OCI-LY7 (cell line): Measurements from ENCODE around the gene GRHL3. TPM values are rescaled to one million over a fixed set of nuclear protein-coding genes. Genes with fewer than 3 reads are reported as not detected.

Experiments used
- BruUV-seq: library from RNA; stranded (reverse); fragments of 400-500 nt; replicated peaks from 2 replicates; lab custom pipeline; 2021; lab: Mats Ljungman, UMichigan
- CTCF ChIA-PET: fragments of 300-600 bp; sonication (Branson Sonifier 250); formaldehyde crosslinking; loops from one replicate; lab custom pipeline; 2022; ENCODE audit warnings: antibody characterized with exemption; ENCODE audit not compliant: unreplicated experiment; lab: Charles Lee
- POLR2A ChIA-PET: fragments of 300-600 bp; sonication (Branson Sonifier 250); formaldehyde crosslinking; loops from one replicate; lab custom pipeline; 2022; ENCODE audit warnings: antibody characterized with exemption; lab: Charles Lee
- DNase-seq: peaks from one replicate; pipeline ENCODE4 v3.0.0-alpha.2; 2015; ENCODE audit warnings: low spot score
- H2AFZ ChIP-seq: fragments of 200-600 bp; sonication (generic), shearing (Covaris generic); 2 replicates; pipeline ENCODE4 v1.6.1; 2014; ENCODE audit warnings: mild to moderate bottlenecking, antibody characterized with exemption, low read length, moderate library complexity
- H3K27ac ChIP-seq: fragments of 200-600 bp; sonication (generic); 2 replicates; pipeline ENCODE4 v1.5.1; 2014; ENCODE audit warnings: mixed run types, low read depth, mild to moderate bottlenecking, moderate library complexity, low read length, inconsistent platforms; ENCODE audit not compliant: poor library complexity, severe bottlenecking
- H3K36me3 ChIP-seq: fragments of 200-600 bp; sonication (generic); 2 replicates; pipeline ENCODE4 v1.6.1; 2014; ENCODE audit warnings: mild to moderate bottlenecking, antibody characterized with exemption, low read length, moderate library complexity, mixed read lengths; ENCODE audit not compliant: insufficient read depth
- H3K4me1 ChIP-seq: fragments of 200-600 bp; sonication (generic); 2 replicates; pipeline ENCODE4 v1.5.1; 2014; ENCODE audit warnings: mild to moderate bottlenecking, low read length; ENCODE audit not compliant: insufficient read depth, poor library complexity, severe bottlenecking
- H3K4me2 ChIP-seq: fragments of 200-600 bp; sonication (generic); 2 replicates; pipeline ENCODE4 v1.6.1; 2014; ENCODE audit warnings: mild to moderate bottlenecking, low read length
- H3K4me3 ChIP-seq: fragments of 200-600 bp; sonication (generic); 2 replicates; pipeline ENCODE4 v1.5.1; 2014; ENCODE audit warnings: mild to moderate bottlenecking, low read depth, low read length; ENCODE audit not compliant: poor library complexity, severe bottlenecking
- H3K79me2 ChIP-seq: fragments of 200-600 bp; sonication (generic); 2 replicates; pipeline ENCODE4 v1.6.1; 2016; ENCODE audit warnings: low read depth, mild to moderate bottlenecking, low read length, moderate library complexity, mixed read lengths; ENCODE audit not compliant: insufficient read depth
- H3K9me2 ChIP-seq: fragments of 200-600 bp; sonication (generic); 2 replicates; pipeline ENCODE4 v1.6.1; 2016; ENCODE audit warnings: mild to moderate bottlenecking, low read length, mixed read lengths; ENCODE audit not compliant: insufficient read depth
- H3K9me3 ChIP-seq: fragments of 200-600 bp; sonication (generic); 2 replicates; pipeline ENCODE4 v1.6.1; 2014; ENCODE audit warnings: mild to moderate bottlenecking, mixed run types, low read length, mixed read lengths
- H4K20me1 ChIP-seq: fragments of 200-600 bp; sonication (generic); 2 replicates; pipeline ENCODE4 v1.6.1; 2014; ENCODE audit warnings: mild to moderate bottlenecking, antibody characterized with exemption, low read length, moderate library complexity, mixed read lengths; ENCODE audit not compliant: insufficient read depth
- CTCF ChIP-seq: fragments of 200-600 bp; sonication (generic); conservative IDR thresholded peaks from 2 replicates; pipeline ENCODE4 v1.5.1; 2014; ENCODE audit warnings: mild to moderate bottlenecking, antibody characterized with exemption, low read length, moderate library complexity, mixed read lengths
- EZH2phosphoT487 ChIP-seq: fragments of 200-600 bp; sonication (generic); IDR thresholded peaks from 2 replicates; pipeline ENCODE4 v1.6.1; 2018; ENCODE audit warnings: low read depth, borderline replicate concordance, mild to moderate bottlenecking, mixed run types, antibody characterized with exemption, low read length, moderate library complexity, mixed read lengths
- intact Hi-C: fragments of 100-400 bp; cut with micrococcal nuclease; formaldehyde crosslinking; loops from one replicate; pipeline ENCODE4 v1.10.0; 2022; ENCODE audit not compliant: unreplicated experiment
- total RNA-seq, 2 experiments: library from RNA; depleted of rRNA in 1 of 2; stranded (reverse); fragments of >200 nt in 1 of 2; shearing (Covaris generic) in 1 of 2; gene quantifications; 2 replicates each; pipeline ENCODE4 v1.2.3, GENCODE V29; 2014 to 2022

GRHL3 gene
- total RNA-seq, 2 experiments from 2014 or later, result 0.09 to 0.65 TPM

- no peak for DNase-seq
- BruUV-seq, result no TSS peak
- no peak overlapping the region for H2AFZ ChIP-seq
- no peak overlapping the region for H3K27ac ChIP-seq
- peaks cover 7% of the 10 kb centered on the region for H3K4me1 ChIP-seq
- TF ChIP-seq EZH2phosphoT487 (no peak), CTCF (no peak)
- H3K79me2 ChIP-seq, result no peaks in the 10 kb centered on the region
- intact Hi-C loops, result no loop called here
- no peak overlapping the region for H3K4me2 ChIP-seq
- H3K9me2 ChIP-seq, result no peaks in the 10 kb centered on the region
- H4K20me1 ChIP-seq, result no peaks in the 10 kb centered on the region
- H3K9me3 ChIP-seq, result no peaks in the 10 kb centered on the region
- H3K36me3 ChIP-seq, result no peaks in the 10 kb centered on the region
- ChIA-PET CTCF (no interaction called here), POLR2A (no interaction called here)
- no peak overlapping the region for H3K4me3 ChIP-seq
Observed at GRCh38 chr1:24355466-24355865, 36.3 kb downstream of the GRHL3 start.

GRCh38 chr1:24357038-24357437 lies 37.9 kb downstream of the GRHL3 start:
- intact Hi-C loops, result no loop called here
- H3K4me1 ChIP-seq, result peaks cover 4% of the 10 kb centered on the region
- no peak overlapping the region for H3K27ac ChIP-seq
- no peaks in the 10 kb centered on the region for H3K79me2 ChIP-seq
- TF ChIP-seq EZH2phosphoT487, result no peak
- TF ChIP-seq CTCF, result no peak
- POLR2A ChIA-PET, result no interaction called here
- CTCF ChIA-PET, result no interaction called here
- H4K20me1 ChIP-seq, result no peaks in the 10 kb centered on the region
- H3K36me3 ChIP-seq, result no peaks in the 10 kb centered on the region
- no peak for DNase-seq
- no peak overlapping the region for H3K4me2 ChIP-seq
- no peak overlapping the region for H3K4me3 ChIP-seq
- H2AFZ ChIP-seq, result no peak overlapping the region
- BruUV-seq, result no TSS peak
- no peaks in the 10 kb centered on the region for H3K9me3 ChIP-seq
- no peaks in the 10 kb centered on the region for H3K9me2 ChIP-seq

GRCh38 chr1:24360681-24361080 lies 41.5 kb downstream of the GRHL3 start:
- H3K9me3 ChIP-seq, result no peaks in the 10 kb centered on the region
- BruUV-seq, result no TSS peak
- TF ChIP-seq EZH2phosphoT487 (no peak), CTCF (no peak)
- H2AFZ ChIP-seq, result no peak overlapping the region
- no peaks in the 10 kb centered on the region for H3K9me2 ChIP-seq
- no peak overlapping the region for H3K27ac ChIP-seq
- H4K20me1 ChIP-seq, result no peaks in the 10 kb centered on the region
- ChIA-PET CTCF (no interaction called here), POLR2A (no interaction called here)
- DNase-seq, result no peak
- no peaks in the 10 kb centered on the region for H3K36me3 ChIP-seq
- no peaks in the 10 kb centered on the region for H3K4me1 ChIP-seq
- no peaks in the 10 kb centered on the region for H3K79me2 ChIP-seq
- no peak overlapping the region for H3K4me3 ChIP-seq
- no peak overlapping the region for H3K4me2 ChIP-seq
- intact Hi-C loops, result no loop called here
